GM06990 (cell line): ENCODE measurements around the gene GPR55.
A peak's percentile ranks its signal among the peaks of the same experiment; 100 is the strongest.

Experiments
- DNase-seq: peaks from one replicate; pipeline ENCODE4 v3.0.0-alpha.2; 2011; ENCODE audit not compliant: insufficient read length; ENCODE audit errors: extremely low read depth
- H3K27me3 ChIP-seq: replicated peaks from 2 replicates; pipeline ENCODE4 v1.6.0; 2011; ENCODE audit warnings: low read length; ENCODE audit not compliant: control insufficient read depth, insufficient read depth
- H3K36me3 ChIP-seq: 2 replicates; pipeline ENCODE4 v1.5.1; 2011; ENCODE audit warnings: low read length; ENCODE audit not compliant: control insufficient read depth, insufficient read depth
- H3K4me3 ChIP-seq: replicated peaks from 2 replicates; pipeline ENCODE4 v1.5.1; 2011; ENCODE audit warnings: low read depth, mild to moderate bottlenecking, control low read depth, low read length
- TF ChIP-seq, protein P1 (sequence below): IDR thresholded peaks from 2 replicates; pipeline ENCODE4 v1.5.1; 2011; ENCODE audit warnings: low read length, control low read depth, mild to moderate bottlenecking, inconsistent platforms; ENCODE audit not compliant: insufficient read depth, poor library complexity, severe bottlenecking

Gene GPR55

GRCh38 chr2:230893841-230894781, 30.9 kb downstream of the GPR55 start:
- peak; percentile 59 for DNase-seq
- H3K27me3 ChIP-seq: no peaks in the 10 kb centered on the region
- TF ChIP-seq, protein P1, sequence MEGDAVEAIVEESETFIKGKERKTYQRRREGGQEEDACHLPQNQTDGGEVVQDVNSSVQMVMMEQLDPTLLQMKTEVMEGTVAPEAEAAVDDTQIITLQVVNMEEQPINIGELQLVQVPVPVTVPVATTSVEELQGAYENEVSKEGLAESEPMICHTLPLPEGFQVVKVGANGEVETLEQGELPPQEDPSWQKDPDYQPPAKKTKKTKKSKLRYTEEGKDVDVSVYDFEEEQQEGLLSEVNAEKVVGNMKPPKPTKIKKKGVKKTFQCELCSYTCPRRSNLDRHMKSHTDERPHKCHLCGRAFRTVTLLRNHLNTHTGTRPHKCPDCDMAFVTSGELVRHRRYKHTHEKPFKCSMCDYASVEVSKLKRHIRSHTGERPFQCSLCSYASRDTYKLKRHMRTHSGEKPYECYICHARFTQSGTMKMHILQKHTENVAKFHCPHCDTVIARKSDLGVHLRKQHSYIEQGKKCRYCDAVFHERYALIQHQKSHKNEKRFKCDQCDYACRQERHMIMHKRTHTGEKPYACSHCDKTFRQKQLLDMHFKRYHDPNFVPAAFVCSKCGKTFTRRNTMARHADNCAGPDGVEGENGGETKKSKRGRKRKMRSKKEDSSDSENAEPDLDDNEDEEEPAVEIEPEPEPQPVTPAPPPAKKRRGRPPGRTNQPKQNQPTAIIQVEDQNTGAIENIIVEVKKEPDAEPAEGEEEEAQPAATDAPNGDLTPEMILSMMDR: no peak
- no peak overlapping the region for H3K4me3 ChIP-seq
- H3K36me3 ChIP-seq: no peaks in the 10 kb centered on the region

- no peak for DNase-seq
- no peak overlapping the region for H3K4me3 ChIP-seq
- TF ChIP-seq, protein P1: no peak
- no peaks in the 10 kb centered on the region for H3K27me3 ChIP-seq
- no peaks in the 10 kb centered on the region for H3K36me3 ChIP-seq
These were observed 31.7 kb downstream of the GPR55 start for GRCh38 chr2:230893338-230893737.

GRCh38 chr2:230891509-230891908, 33.5 kb downstream of the GPR55 start:
- no peaks in the 10 kb centered on the region for H3K27me3 ChIP-seq
- TF ChIP-seq, protein P1: no peak

DNA sequence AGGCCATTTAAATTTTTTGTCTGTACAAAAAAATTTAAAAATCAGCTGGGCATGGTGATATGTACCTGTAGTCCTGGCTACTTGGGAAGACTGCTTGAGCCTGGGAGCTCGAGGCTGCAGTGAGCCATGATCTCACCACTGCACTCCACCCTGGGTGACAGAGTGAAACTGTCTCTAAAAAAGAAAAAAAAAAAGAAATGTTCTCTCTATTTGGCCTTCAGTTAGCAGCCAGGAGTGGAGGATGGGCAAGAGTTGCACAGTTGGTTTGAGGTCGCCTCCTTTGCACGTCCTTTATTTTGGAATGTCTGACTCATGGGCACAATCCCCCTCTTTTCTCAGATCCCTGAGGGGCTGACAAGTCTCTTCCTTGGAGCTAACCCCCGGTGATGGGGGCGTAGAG, 34.0 kb downstream of the GPR55 start:
- Histone ChIP-seq H3K4me3 (no peak overlapping the region), H3K36me3 (no peaks in the 10 kb centered on the region), H3K27me3 (no peaks in the 10 kb centered on the region)
- TF ChIP-seq, protein P1: no peak
- DNase-seq: no peak

More at GRCh38 chr2:230891509-230891908, 33.5 kb downstream of the GPR55 start:
- H3K36me3 ChIP-seq: no peaks in the 10 kb centered on the region
- no peak overlapping the region for H3K4me3 ChIP-seq
- no peak for DNase-seq

- Histone ChIP-seq H3K4me3 (no peak overlapping the region), H3K36me3 (no peaks in the 10 kb centered on the region), H3K27me3 (no peaks in the 10 kb centered on the region)
- no peak for DNase-seq
- TF ChIP-seq, protein P1: no peak
These were observed 34.4 kb downstream of the GPR55 start for GRCh38 chr2:230890646-230891045.
